GM12873 (cell line): Measurements from ENCODE around the gene NCBP2L.

Experiments
- TF ChIP-seq, protein P1 (sequence below): IDR thresholded peaks from 2 replicates; pipeline ENCODE4 v1.5.1; 2012; ENCODE audit warnings: low read depth, mild to moderate bottlenecking, moderate library complexity, low read length, control low read depth; ENCODE audit not compliant: insufficient read depth; ENCODE audit errors: missing control alignments

NCBP2L gene

DNA sequence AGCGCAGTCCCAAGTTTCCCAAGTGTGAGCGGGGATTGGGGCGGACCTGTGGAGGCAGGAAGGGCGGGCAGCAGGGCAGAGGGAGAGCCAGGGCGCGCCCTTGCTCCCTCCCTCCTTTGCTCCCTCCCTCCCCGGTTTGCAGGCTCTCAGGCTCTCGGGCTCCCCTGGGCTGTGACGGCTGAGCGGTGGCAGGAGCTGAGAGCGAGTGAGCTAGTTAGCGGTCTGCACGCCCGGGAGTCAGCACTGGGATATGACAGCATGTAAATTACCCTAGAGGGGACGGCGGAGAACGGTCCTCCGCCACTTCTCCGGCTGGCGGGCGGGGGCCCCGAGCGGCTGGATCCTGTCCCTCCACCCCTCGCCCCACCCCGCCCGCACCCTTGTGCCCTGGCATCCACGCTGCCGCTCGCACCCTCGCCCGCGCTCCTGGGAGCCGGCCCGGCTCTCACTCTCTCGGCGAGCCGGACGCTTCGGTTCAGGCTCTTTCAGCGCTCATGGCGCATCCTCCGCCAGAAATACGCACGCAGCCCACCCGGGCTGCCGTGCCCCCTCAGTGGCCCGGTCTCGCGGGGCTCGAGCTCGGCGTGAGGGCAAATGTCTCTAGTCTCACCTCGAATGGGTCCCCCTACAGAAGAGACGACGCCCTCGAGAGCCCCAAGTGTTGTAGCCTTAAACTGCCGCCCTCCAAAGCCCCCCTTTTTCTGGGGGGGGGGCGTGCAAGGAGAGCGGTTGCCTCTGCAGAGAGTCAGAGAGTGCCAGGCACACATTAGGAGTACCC lies 1.6 kb upstream of the NCBP2L start, which contains the start of gene TSC22D3:
TSC22D3 (minus strand) TSS at position 54 of the 778 bp plus-strand sequence. CDS start 368 bp downstream, outside the sequence.
- TF ChIP-seq, protein P1, sequence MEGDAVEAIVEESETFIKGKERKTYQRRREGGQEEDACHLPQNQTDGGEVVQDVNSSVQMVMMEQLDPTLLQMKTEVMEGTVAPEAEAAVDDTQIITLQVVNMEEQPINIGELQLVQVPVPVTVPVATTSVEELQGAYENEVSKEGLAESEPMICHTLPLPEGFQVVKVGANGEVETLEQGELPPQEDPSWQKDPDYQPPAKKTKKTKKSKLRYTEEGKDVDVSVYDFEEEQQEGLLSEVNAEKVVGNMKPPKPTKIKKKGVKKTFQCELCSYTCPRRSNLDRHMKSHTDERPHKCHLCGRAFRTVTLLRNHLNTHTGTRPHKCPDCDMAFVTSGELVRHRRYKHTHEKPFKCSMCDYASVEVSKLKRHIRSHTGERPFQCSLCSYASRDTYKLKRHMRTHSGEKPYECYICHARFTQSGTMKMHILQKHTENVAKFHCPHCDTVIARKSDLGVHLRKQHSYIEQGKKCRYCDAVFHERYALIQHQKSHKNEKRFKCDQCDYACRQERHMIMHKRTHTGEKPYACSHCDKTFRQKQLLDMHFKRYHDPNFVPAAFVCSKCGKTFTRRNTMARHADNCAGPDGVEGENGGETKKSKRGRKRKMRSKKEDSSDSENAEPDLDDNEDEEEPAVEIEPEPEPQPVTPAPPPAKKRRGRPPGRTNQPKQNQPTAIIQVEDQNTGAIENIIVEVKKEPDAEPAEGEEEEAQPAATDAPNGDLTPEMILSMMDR: no peak

DNA sequence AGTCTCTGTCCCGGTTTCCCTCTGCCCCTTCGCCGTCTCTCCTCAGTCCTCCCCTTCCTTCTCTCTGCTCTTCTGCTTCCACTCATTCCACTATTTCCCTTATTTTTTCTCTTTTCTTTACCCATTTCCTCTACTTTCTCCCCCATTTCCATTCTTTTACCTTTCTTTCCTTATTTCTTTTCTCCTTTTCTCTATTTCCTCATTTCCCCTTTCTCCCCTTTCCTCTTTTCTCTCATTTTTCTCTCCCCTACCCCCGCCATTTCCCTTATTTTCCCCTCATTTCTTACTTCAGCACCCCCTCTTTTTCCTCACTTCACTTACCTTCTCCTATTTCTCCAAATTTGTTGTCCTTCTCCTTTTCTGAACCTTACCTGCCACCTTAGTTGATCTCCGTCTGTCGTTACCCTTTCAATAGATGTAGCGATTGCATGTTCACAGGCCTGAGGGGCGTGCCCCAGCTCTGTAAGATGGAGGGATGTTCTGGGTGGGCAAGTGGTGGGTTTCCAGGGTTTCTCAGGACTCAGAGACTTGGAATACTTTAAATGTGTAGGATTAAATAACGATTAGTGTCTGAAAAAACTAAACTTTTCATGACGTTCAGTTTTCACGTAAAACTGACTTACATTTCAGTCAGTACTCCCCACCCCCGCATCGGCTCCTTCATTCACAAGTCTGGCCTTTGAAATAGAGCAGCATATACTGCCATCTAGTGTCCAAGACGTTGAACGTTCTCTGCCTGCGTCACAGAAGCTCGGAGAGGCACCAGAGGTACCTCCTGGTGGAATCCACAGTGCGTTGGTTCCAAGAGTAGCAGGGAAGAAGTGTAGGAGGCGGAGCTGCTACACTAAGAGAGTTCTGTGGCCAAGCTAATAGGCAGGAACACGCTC lies 641 bp upstream of the NCBP2L start:
- TF ChIP-seq, protein P1: peak; percentile 73

DNA sequence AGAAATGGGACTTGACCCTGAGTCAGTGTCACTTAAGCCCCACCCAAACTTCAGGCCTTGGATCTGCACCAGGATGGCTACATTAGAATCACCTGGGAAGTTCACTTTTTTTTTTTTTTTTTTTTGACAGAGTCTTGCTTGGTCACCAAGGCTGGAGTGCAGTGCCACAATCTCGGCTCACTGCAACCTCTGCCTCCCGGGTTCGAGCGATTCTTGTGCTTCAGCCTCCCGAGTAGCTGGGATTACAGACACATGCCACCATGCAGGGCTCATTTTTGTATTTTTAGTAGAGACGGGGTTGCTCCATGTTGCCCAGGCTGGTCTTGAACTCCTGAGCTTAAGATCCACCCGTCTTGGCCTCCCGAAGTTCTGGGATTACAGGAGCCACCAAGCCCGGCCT lies 3.0 kb downstream of the NCBP2L start:
- TF ChIP-seq, protein P1: no peak

DNA sequence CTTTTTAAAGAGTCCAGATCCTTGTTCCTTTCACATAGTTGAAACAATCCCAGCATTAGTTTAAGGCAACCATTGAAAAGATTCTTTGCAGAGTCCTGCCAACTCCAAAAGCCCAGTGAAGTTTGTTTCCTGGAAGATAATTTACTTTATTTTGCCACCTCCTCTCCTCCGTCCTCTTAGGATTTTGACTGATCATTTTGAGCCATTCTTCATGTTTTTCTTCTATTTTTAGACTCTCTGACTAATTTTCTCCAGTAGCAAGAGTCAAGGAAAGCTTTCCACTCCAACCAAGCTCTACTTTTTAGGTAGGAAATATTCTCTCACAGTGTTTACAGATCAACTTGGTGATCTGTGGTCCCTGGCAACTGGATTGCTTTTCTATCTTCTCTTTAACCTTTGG lies 10.3 kb downstream of the NCBP2L start:
- TF ChIP-seq, protein P1: no peak

DNA sequence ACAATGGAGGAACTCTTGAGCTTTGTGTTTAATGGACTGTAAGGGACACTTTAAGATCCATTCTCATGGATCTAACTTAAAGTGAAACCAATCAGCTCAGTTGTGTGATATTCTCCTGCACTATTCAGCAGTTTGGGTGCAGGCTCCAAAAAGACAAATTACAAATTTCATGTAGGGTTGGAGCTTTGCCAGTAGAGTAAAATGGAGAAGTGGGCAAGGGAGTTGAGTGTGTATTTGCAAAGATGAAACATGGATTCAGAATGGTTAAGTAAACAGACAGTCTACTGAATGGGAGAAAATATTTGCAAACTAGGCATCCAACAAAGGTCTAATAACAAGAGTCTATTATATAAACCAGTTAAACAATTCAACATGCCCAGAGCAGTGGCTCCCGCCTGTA lies 26.9 kb downstream of the NCBP2L start:
- TF ChIP-seq, protein P1: no peak

DNA sequence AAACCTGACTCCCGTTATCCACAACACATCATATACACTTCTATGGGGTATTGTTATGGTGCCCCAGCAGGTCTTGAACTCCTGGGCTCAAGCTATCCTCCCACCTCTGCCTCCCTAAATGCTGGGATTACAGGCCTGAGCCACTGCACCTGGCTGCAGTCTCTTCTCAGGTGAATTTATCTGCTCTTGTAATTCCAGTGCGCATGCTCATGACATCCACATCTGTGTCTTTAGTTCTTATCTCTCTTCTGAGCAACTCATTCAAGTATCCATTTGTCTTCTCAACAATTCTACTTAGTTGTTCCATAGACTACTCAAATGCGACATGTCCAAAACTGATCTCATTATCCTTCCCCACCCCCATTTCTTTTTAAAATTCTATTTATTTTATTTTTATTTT lies 27.6 kb downstream of the NCBP2L start:
- TF ChIP-seq, protein P1: no peak

DNA sequence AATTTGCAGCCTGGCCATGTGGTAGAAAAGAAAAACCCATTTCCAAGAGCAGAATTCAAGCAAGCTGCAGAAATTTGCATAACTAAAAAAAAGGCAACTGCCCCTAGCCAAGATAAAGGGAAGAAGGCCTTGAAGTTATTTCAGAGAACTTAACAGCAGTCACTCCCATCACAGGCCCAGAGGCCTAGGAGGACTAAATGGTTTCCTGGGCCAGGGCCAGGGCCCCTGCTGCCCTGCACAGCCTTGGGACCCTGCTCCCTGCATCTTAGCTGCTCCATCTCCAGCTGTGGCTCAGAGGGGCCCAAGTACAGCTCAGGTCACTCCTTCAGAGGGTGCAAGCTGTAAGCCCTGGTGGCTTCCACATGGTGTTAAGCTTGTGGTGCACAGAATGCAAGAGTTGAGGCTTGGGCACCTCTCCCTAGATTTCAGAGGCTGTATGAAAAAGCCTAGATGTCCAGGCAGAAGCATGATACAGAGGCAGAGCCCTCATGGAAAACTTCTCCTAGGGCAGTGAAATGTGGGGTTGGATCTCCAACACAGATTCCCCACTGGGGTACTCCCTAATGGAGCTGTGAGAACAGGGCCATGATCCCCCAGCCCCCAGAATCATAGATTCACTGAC lies 41.5 kb downstream of the NCBP2L start:
- TF ChIP-seq, protein P1: no peak
